Hematopoietic multipotent progenitor cell (in vitro differentiated cells): ENCODE measurements around the gene ME1. TPM values are rescaled to one million over a fixed set of nuclear protein-coding genes. Genes with fewer than 3 reads are reported as not detected.
A peak's percentile ranks its signal among the peaks of the same experiment; 100 is the strongest.
"Not testable (repeated sequence)": the region's sequence is repeated elsewhere in the genome, so short reads cannot be mapped to it uniquely, and the experiment has no call there.

Experiments
- DNase-seq, 3 donors: peaks; one replicate each; pipeline ENCODE4 v3.0.0-alpha.2; 2011 to 2015; ENCODE audit warnings: low read depth in 2 of 3, low spot score in 2 of 3
- total RNA-seq: library from RNA; depleted of rRNA; stranded (reverse); fragments of >200 nt; gene quantifications from one replicate; pipeline ENCODE4 v1.2.3, GENCODE V29; 2012

ME1 gene
- total RNA-seq, 1 donor: under 0.01 TPM

DNA sequence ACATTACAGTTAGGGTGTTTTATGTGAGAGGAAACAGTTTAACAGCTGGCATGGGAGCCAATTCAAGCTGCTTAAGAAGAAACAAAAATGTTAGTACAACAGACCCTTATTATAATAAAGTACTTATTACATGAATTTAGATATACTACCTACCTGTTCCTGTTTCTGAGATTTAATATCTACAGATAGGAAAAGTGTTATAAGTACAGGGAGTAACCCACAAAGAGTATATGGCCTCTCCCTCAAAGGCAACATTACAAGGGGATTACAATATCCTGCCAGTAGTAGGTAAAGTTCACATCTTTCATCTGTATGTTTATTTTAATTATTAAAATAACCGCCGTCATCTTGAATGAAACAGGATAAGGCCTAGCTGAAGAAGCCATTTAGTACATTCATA, 1.8 kb upstream of the ME1 start:
- peak in 1 of 3 donors; percentile 31 for DNase-seq

GRCh38 chr6:83431545-83432155, 799 bp upstream of the ME1 start:
- no peak for DNase-seq

- DNase-seq: no peak
Observed at GRCh38 chr6:83429857-83430610, 817 bp downstream of the ME1 start.

GRCh38 chr6:83429269-83429668, 1.6 kb downstream of the ME1 start:
- no peak for DNase-seq

DNA sequence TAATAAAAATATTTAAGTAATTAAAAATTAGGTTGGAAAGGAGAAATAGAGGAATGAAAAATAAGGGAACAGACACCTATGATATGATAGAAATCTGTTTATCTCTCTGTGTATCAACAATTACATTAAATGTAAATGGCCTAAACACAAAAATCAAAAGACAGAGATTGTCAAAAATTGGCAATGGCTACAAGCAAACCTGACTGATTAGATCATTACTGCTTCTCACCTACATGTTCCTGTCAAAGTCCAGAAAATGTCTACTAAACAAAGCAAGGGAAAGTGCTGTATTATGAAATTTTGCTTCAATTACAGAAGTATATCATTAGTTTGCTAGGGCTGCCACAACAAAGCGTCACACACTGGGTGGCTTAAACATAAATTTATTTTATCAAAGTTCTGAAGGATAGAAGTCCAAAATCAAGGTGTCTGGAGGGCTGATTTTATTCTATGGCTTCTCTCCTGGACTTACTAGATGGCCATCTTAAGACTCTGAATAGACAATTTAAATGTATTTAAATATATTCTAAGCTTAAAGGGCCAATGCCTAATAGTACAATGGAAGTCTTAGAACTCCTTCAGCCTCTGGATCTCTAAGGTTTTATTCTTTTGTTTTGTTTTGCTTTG, 6.3 kb downstream of the ME1 start:
- no peak for DNase-seq

- DNase-seq: peak in 2 of 3 donors; percentile 52 to 76
Observed at GRCh38 chr6:83417880-83418663, 12.8 kb downstream of the ME1 start.

DNA sequence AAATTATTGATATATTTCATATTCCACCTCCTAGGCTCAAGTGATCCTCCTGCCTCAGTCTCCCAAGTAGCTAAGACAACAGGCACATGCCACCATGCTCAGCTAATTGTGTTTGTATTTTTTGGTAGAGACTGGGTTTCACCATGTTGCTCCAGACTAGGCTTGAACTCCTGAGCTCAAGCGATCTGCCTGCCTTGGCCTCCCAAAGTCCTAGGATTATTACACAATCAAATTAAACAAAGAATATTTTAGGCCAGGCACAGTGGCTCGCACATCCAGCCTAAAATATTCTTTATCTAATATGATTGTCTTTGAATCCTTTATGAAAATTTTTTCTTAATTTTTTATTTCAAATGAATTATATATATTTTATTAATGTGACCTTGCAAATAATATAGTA, 17.8 kb downstream of the ME1 start:
- DNase-seq: no peak

GRCh38 chr6:83411731-83412130, 19.1 kb downstream of the ME1 start:
- no peak for DNase-seq

GRCh38 chr6:83403191-83403590, 27.7 kb downstream of the ME1 start:
- DNase-seq: no peak

DNA sequence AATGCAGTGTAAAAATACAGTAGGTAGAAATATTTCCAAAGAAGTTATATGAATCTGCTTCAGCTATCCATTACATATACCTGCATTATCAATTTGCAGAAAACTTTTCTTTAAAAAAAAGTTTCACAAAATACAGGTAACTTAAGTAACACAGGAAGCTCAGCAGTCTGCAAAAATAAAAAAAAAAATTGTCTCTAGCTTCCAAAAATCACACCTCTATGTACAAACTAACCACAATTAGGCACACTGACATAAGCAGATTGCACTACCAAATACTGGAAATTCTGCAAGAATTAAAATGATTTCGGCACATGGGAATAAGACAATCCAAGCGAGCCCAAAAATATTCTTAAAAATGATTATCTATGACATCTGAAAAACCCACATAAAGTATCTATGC, 41.2 kb downstream of the ME1 start:
- DNase-seq: no peak

- DNase-seq: no peak
Observed at GRCh38 chr6:83385473-83385872, 45.4 kb downstream of the ME1 start.

- no peak for DNase-seq
Observed at GRCh38 chr6:83384751-83385150, 46.1 kb downstream of the ME1 start.

DNA sequence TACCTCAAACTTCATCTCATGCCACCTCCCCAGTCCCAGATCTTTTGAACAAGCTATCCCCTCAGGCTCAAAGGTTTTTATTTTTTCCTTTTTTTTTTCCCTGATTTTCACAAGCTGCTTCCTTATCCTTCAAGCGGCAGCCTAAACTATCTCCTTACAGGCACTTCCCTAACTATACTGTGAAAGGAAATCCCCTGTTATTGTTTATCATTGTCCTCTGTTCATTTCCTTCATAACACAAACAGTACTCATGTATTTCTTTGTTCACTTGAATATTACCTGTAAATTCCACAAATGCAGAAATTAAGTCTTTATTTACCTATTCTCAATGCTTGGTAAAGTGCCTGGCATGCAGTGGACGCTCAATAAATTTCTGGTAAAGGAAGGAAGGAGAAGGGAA, 48.9 kb downstream of the ME1 start:
- DNase-seq: no peak

DNA sequence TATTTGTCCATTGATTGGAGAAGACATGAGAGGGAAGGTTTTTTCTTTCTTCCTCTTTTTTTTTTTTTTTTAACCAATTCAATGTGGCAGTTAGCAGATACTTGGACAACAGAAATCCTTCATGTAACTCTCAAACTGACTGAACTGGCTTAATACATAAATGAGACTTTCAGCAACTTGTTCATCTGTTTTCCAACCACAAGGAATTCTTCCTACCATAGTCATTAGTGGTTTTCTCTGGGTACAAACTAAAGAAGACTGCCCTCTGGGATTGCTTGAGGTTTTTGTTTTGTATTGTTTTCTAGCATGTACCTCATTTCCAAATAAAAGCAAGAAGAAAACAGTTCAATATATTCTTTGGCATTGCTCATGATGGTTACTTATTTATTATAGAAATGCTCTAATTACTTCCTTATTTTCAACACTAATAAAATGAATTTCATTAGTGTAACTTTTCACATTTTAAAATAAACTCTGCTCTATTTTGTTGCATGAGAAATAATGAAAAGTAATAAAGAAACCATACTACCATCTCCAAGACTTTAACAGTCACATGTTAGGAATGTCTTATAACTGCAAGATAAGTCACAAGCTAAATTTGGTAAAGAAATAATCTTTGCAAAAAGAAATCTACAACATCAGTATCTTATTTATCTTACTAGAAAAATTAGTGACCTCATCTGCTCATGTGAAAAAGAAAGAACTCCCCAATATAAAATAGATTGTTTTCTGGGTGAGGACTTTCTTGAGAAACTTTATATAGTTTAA, 52.0 kb downstream of the ME1 start:
- DNase-seq: no peak

DNA sequence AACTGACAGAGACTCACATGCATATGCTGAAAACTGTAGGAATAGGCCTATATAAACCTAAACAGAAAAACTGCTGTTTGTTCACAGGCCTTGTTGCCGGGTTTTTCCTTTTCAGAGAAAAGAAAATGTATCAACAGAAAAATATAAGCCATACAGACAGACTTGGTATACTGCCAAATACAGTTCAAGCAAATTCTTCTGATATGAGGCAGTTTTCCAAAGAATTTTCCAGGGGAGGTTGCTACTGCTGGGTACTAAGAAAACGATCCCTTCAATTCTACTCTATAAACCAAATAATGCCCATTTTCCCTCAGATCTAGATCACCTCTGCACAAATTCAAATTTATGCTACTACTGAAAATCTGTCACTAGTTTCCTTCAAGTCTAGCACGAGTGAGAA, 59.4 kb downstream of the ME1 start:
- no peak for DNase-seq

- DNase-seq: no peak
Observed at GRCh38 chr6:83370567-83370966, 60.3 kb downstream of the ME1 start.

DNA sequence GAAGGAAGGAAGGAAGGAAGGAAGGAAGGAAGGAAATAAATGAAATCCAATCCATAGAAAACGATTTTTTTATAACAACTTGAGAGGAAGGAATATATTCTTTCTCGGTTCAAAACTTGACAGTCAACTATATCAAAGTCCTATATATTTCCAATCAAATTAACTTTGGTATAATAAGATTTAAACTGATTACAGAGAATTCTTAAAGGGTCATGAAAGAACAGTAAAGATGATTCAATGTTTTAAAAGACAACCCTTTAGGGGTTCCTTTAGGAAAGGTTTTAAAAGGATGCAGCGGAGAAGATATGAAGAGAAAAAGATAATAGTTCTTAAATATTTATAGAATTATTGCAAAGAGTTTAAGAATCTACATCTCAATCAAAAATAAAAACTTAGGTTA, 61.2 kb downstream of the ME1 start:
- DNase-seq: no peak

GRCh38 chr6:83368577-83368976, 62.3 kb downstream of the ME1 start:
- DNase-seq: no peak

GRCh38 chr6:83367104-83367503, 63.7 kb downstream of the ME1 start:
- DNase-seq: no peak

DNA sequence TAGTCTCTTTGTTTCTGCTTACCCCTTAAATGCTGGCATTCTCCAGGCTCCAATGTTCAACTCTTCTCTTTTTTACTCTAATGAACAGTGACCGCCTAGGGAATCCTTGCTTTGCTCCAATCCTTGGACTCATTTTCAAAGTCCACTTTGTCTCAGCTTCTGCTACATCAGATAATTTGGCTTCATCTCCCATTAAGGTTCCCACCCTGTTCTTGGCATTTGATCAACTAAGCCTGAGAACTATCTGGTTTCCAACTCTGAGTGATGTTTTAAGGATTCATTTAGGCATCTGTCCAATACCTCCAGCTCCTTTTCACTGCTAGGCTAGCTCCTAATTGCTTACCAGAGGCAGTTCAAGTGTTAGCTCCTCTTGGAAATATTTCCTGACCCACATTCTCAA, 64.9 kb downstream of the ME1 start:
- no peak for DNase-seq

GRCh38 chr6:83362349-83362748, 68.5 kb downstream of the ME1 start:
- not testable (repeated sequence) for DNase-seq
